Measurements from ENCODE around the gene PARM1.

DNA sequence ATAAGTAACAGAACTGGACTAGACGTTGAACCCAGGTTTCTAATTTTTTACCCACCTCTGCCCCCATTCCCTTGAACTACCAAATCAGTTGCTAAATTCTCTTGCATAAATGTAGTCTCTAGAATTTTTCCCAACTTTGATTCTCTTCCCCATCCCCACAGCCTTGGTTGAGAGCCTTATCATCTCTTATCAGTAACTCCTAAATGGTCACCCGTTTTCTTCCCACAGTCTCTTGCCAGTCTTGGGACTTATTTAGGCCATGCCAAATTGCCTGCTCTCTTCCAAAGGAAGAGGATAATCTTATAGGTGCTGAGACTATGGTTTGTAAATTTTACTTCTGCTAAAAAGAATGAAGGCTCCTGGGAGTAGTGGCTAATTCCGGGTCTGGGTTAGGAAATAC lies 13.3 kb downstream of the PARM1 start:
- TF ChIP-seq, protein P1, sequence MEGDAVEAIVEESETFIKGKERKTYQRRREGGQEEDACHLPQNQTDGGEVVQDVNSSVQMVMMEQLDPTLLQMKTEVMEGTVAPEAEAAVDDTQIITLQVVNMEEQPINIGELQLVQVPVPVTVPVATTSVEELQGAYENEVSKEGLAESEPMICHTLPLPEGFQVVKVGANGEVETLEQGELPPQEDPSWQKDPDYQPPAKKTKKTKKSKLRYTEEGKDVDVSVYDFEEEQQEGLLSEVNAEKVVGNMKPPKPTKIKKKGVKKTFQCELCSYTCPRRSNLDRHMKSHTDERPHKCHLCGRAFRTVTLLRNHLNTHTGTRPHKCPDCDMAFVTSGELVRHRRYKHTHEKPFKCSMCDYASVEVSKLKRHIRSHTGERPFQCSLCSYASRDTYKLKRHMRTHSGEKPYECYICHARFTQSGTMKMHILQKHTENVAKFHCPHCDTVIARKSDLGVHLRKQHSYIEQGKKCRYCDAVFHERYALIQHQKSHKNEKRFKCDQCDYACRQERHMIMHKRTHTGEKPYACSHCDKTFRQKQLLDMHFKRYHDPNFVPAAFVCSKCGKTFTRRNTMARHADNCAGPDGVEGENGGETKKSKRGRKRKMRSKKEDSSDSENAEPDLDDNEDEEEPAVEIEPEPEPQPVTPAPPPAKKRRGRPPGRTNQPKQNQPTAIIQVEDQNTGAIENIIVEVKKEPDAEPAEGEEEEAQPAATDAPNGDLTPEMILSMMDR (IDR thresholded peaks at IDR 0.05) = no peak
- no peak for TF ChIP-seq POLR2A (IDR thresholded peaks at IDR 0.05)
- no peak for TF ChIP-seq POLR2AphosphoS5 (IDR thresholded peaks at IDR 0.05)
